SK-N-SH treated with all-trans-retinoic acid at 6 μM for 48 hours (cell line): Measurements from ENCODE around the gene MDC1.

Experiments used
- ATAC-seq: fragments of 200-7000 bp; cut with Tn5 transposase; 3 replicates; pipeline ENCODE4 v1.9.1; 2020; ENCODE audit warnings: mild to moderate bottlenecking, moderate library complexity
- ARNTL ChIP-seq: fragments of 450-650 bp; formaldehyde crosslinking; IDR thresholded peaks from 2 replicates; pipeline ENCODE4 v1.5.0; 2020; ENCODE audit warnings: low read depth, mild to moderate bottlenecking, moderate library complexity, borderline replicate concordance
- BACH2 ChIP-seq: fragments of 250-450 bp; sonication (Bioruptor Pico); IDR thresholded peaks from 2 replicates; pipeline ENCODE4 v1.9.0; 2021; ENCODE audit warnings: mild to moderate bottlenecking, borderline replicate concordance
- CSDC2 ChIP-seq: fragments of 250-450 bp; sonication (Bioruptor Pico); IDR thresholded peaks from 2 replicates; pipeline ENCODE4 v1.5.0; 2020; ENCODE audit warnings: mild to moderate bottlenecking, moderate library complexity
- ESRRG ChIP-seq: fragments of 250-450 bp; sonication (Bioruptor Pico); IDR thresholded peaks from 2 replicates; pipeline ENCODE4 v1.6.1; 2021; ENCODE audit warnings: mild to moderate bottlenecking
- GLIS3 ChIP-seq: fragments of 250-450 bp; sonication (Bioruptor Pico); IDR thresholded peaks from 2 replicates; pipeline ENCODE4 v1.5.0; 2020; ENCODE audit warnings: mild to moderate bottlenecking, moderate library complexity
- OSR1 ChIP-seq: fragments of 250-450 bp; sonication (Bioruptor Pico); IDR thresholded peaks from 2 replicates; pipeline ENCODE4 v1.8.0; 2022; ENCODE audit warnings: moderate library complexity, mild to moderate bottlenecking, inconsistent platforms
- PPARA ChIP-seq: fragments of 250-450 bp; sonication (Bioruptor Pico); IDR thresholded peaks from 2 replicates; pipeline ENCODE4 v1.5.0; 2020; ENCODE audit warnings: mild to moderate bottlenecking, borderline replicate concordance
- RARB ChIP-seq: fragments of 250-450 bp; sonication (Bioruptor Pico); IDR thresholded peaks from 2 replicates; pipeline ENCODE4 v1.8.0; 2021; ENCODE audit warnings: mild to moderate bottlenecking, moderate library complexity
- SNAI2 ChIP-seq: fragments of 250-450 bp; sonication (Bioruptor Pico); IDR thresholded peaks from 2 replicates; pipeline ENCODE4 v1.5.0; 2020; ENCODE audit warnings: mild to moderate bottlenecking, moderate library complexity
- TCF4 ChIP-seq: fragments of 250-450 bp; sonication (Bioruptor Pico); IDR thresholded peaks from 2 replicates; pipeline ENCODE4 v1.8.0; 2021; ENCODE audit warnings: mild to moderate bottlenecking, moderate library complexity, borderline replicate concordance
- TOX ChIP-seq: fragments of 250-450 bp; sonication (Bioruptor Pico); IDR thresholded peaks from 2 replicates; pipeline ENCODE4 v1.8.0; 2021; ENCODE audit warnings: mild to moderate bottlenecking, moderate library complexity, borderline replicate concordance
- ZC3H10 ChIP-seq: fragments of 250-450 bp; sonication (Bioruptor Pico); IDR thresholded peaks from 2 replicates; pipeline ENCODE4 v1.5.1; 2021; ENCODE audit warnings: mild to moderate bottlenecking, moderate library complexity
- ZFP30 ChIP-seq: fragments of 450-650 bp; formaldehyde crosslinking; IDR thresholded peaks from 2 replicates; pipeline ENCODE4 v1.5.0; 2022; ENCODE audit warnings: mild to moderate bottlenecking, moderate library complexity
- ZNF565 ChIP-seq: fragments of 450-650 bp; formaldehyde crosslinking; conservative IDR thresholded peaks from 2 replicates; pipeline ENCODE4 v1.5.0; 2020; ENCODE audit warnings: low read depth, mild to moderate bottlenecking, moderate library complexity
- ZNF8 ChIP-seq: fragments of 450-650 bp; formaldehyde crosslinking; IDR thresholded peaks from 2 replicates; pipeline ENCODE4 v1.5.0; 2020; ENCODE audit warnings: mild to moderate bottlenecking, moderate library complexity
- TF ChIP-seq, protein P1 (sequence below): fragments of 250-450 bp; sonication (Bioruptor Pico); IDR thresholded peaks from 2 replicates; pipeline ENCODE4 v1.5.0; 2020; ENCODE audit warnings: mild to moderate bottlenecking, moderate library complexity
- TF ChIP-seq, protein P2 (sequence below): fragments of 250-450 bp; sonication (Bioruptor Pico); IDR thresholded peaks from 2 replicates; pipeline ENCODE4 v1.8.0; 2020; ENCODE audit warnings: mild to moderate bottlenecking, moderate library complexity, borderline replicate concordance
- TF ChIP-seq, protein P3 (sequence below): fragments of 250-450 bp; sonication (Bioruptor Pico); IDR thresholded peaks from 2 replicates; pipeline ENCODE4 v1.8.0; 2021; ENCODE audit warnings: low read depth, mild to moderate bottlenecking, moderate library complexity, borderline replicate concordance

Gene MDC1

DNA sequence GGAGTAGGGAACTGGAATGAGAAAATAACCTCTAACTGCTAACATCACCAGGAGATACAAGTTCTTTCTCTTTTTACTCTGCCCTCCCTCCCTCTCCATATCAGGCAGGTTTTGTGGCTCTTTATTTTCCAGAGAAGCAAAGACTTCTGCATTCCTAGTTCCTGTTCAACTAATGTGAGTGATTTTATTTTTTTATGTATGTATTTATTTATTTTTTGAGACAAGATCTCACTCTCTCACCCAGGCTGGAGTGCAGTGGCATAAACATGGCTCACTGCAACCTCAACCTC, 33.2 kb upstream of the MDC1 start (continued):
- TF ChIP-seq, protein P1, sequence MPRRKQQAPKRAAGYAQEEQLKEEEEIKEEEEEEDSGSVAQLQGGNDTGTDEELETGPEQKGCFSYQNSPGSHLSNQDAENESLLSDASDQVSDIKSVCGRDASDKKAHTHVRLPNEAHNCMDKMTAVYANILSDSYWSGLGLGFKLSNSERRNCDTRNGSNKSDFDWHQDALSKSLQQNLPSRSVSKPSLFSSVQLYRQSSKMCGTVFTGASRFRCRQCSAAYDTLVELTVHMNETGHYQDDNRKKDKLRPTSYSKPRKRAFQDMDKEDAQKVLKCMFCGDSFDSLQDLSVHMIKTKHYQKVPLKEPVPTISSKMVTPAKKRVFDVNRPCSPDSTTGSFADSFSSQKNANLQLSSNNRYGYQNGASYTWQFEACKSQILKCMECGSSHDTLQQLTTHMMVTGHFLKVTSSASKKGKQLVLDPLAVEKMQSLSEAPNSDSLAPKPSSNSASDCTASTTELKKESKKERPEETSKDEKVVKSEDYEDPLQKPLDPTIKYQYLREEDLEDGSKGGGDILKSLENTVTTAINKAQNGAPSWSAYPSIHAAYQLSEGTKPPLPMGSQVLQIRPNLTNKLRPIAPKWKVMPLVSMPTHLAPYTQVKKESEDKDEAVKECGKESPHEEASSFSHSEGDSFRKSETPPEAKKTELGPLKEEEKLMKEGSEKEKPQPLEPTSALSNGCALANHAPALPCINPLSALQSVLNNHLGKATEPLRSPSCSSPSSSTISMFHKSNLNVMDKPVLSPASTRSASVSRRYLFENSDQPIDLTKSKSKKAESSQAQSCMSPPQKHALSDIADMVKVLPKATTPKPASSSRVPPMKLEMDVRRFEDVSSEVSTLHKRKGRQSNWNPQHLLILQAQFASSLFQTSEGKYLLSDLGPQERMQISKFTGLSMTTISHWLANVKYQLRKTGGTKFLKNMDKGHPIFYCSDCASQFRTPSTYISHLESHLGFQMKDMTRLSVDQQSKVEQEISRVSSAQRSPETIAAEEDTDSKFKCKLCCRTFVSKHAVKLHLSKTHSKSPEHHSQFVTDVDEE (CRISPR knock-in tag): no peak
- TF ChIP-seq ARNTL (CRISPR knock-in tag) (no peak), TOX (CRISPR knock-in tag) (no peak), BACH2 (CRISPR knock-in tag) (no peak), PPARA (CRISPR knock-in tag) (no peak), ZFP30 (CRISPR knock-in tag) (no peak), ZNF565 (no peak), GLIS3 (CRISPR knock-in tag) (no peak), ZC3H10 (CRISPR knock-in tag) (no peak), SNAI2 (no peak), CSDC2 (CRISPR knock-in tag) (no peak)
- TF ChIP-seq, protein P2, sequence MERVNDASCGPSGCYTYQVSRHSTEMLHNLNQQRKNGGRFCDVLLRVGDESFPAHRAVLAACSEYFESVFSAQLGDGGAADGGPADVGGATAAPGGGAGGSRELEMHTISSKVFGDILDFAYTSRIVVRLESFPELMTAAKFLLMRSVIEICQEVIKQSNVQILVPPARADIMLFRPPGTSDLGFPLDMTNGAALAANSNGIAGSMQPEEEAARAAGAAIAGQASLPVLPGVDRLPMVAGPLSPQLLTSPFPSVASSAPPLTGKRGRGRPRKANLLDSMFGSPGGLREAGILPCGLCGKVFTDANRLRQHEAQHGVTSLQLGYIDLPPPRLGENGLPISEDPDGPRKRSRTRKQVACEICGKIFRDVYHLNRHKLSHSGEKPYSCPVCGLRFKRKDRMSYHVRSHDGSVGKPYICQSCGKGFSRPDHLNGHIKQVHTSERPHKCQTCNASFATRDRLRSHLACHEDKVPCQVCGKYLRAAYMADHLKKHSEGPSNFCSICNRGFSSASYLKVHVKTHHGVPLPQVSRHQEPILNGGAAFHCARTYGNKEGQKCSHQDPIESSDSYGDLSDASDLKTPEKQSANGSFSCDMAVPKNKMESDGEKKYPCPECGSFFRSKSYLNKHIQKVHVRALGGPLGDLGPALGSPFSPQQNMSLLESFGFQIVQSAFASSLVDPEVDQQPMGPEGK (CRISPR knock-in tag): no peak

DNA sequence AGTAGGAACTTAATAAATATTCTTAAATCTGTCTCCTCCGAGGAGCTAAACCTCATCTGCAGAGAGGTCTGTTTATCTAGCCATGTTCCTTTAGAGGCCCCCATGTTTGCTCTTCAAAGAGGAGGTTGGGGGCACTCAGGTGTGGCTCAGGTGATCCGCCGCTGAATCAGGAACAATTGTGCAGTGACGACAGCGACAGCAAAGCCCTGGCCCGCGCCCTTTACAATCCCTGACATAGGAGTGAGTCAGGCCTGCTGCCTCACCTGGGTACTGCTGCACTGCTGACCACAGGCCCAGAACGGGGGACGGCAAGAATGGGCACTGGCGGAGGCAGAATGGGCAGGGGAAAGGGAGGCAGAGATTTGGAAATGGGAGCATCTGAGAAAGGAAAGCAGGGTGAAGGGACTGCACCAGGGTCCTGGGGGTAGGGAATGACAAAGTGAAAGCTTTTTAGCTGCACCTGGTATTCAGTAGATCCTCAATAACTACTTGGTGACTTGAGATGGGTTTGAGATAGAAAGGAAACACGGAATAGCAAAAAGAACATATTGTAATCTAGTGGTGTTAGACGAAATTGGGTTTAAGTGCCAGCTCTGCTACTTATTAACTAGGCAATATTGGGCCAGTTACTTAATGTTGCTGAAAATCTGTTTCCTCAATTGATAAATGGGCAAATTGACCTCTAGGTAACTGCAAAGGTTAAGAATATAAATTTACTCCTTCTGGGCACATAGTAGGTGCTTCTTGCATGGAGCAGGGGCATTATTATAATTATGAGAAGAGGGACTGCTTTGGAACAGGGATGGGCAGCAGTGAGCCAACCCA, 32.7 kb upstream of the MDC1 start:
- TF ChIP-seq, protein P1 (CRISPR knock-in tag): no peak
- no peak for TF ChIP-seq BACH2 (CRISPR knock-in tag)
- no peak for TF ChIP-seq ZFP30 (CRISPR knock-in tag)
- TF ChIP-seq TCF4 (CRISPR knock-in tag): no peak
- TF ChIP-seq ZC3H10 (CRISPR knock-in tag): no peak
- no peak for ATAC-seq

- ATAC-seq: no peak
Measured at GRCh38 chr6:30748851-30749540, 31.9 kb upstream of the MDC1 start.

GRCh38 chr6:30747902-30748769, 31.1 kb upstream of the MDC1 start:
- ATAC-seq: no peak
- TF ChIP-seq SNAI2 (no peak), ZFP30 (CRISPR knock-in tag) (no peak), ESRRG (CRISPR knock-in tag) (no peak), PPARA (CRISPR knock-in tag) (no peak), ZNF8 (CRISPR knock-in tag) (no peak), RARB (CRISPR knock-in tag) (no peak), ZNF565 (no peak), GLIS3 (CRISPR knock-in tag) (no peak), OSR1 (CRISPR knock-in tag) (no peak), BACH2 (CRISPR knock-in tag) (no peak)
- TF ChIP-seq, protein P2 (CRISPR knock-in tag): no peak
- TF ChIP-seq, protein P3, sequence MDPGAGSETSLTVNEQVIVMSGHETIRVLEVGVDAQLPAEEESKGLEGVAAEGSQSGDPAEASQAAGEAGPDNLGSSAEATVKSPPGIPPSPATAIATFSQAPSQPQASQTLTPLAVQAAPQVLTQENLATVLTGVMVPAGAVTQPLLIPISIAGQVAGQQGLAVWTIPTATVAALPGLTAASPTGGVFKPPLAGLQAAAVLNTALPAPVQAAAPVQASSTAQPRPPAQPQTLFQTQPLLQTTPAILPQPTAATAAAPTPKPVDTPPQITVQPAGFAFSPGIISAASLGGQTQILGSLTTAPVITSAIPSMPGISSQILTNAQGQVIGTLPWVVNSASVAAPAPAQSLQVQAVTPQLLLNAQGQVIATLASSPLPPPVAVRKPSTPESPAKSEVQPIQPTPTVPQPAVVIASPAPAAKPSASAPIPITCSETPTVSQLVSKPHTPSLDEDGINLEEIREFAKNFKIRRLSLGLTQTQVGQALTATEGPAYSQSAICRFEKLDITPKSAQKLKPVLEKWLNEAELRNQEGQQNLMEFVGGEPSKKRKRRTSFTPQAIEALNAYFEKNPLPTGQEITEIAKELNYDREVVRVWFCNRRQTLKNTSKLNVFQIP: no peak

More at GRCh38 chr6:30748851-30749540, 31.9 kb upstream of the MDC1 start:
- TF ChIP-seq ZC3H10 (CRISPR knock-in tag) (no peak), TOX (CRISPR knock-in tag) (no peak), RARB (CRISPR knock-in tag) (no peak), ZNF565 (no peak)
